Lung (tissue), 12 donors: ENCODE data around the gene MAP3K20. TPM values are rescaled to one million over a fixed set of nuclear protein-coding genes. Genes with fewer than 3 reads are reported as not detected.

Experiments
- ATAC-seq: fragments of 200-7000 bp; cut with Tn5 transposase; one replicate; pipeline ENCODE4 v1.9.1; 2020; ENCODE audit warnings: moderate number of reproducible peaks; ENCODE audit not compliant: insufficient read depth, low FRiP score
- DNase-seq, 3 donors: peaks; one replicate each; pipeline ENCODE4 v3.0.0-alpha.2; 2013 to 2017
- H3K27ac ChIP-seq, 2 donors: one replicate each; pipeline ENCODE4 v1.5.1; 2013; ENCODE audit warnings: mild to moderate bottlenecking in 2 of 2, moderate library complexity in 2 of 2, control low read depth in 1 of 2, inconsistent platforms in 1 of 2, low read depth in 1 of 2, low read length in 1 of 2
- H3K27me3 ChIP-seq, 3 donors: one replicate each; pipeline ENCODE4 v1.5.1; 2013; ENCODE audit warnings: low read length in 2 of 3; ENCODE audit not compliant: control insufficient read depth in 3 of 3, insufficient read depth in 3 of 3
- H3K36me3 ChIP-seq, 4 donors: one replicate each; pipeline ENCODE4 v1.5.1; 2013; ENCODE audit warnings: low read length in 4 of 4, mild to moderate bottlenecking in 1 of 4, moderate library complexity in 1 of 4; ENCODE audit not compliant: control insufficient read depth in 4 of 4, insufficient read depth in 4 of 4
- H3K4me1 ChIP-seq, 5 donors: one replicate each; pipeline ENCODE4 v1.5.1; 2013; ENCODE audit warnings: low read length in 5 of 5, mild to moderate bottlenecking in 2 of 5, moderate library complexity in 1 of 5; ENCODE audit not compliant: control insufficient read depth in 5 of 5, insufficient read depth in 5 of 5
- H3K4me3 ChIP-seq: one replicate; pipeline ENCODE4 v1.5.1; 2013; ENCODE audit warnings: mild to moderate bottlenecking, control low read depth, moderate library complexity
- H3K9ac ChIP-seq, 2 donors: one replicate each; pipeline ENCODE4 v1.5.1; 2013; ENCODE audit warnings: low read length in 2 of 2, control low read depth in 1 of 2; ENCODE audit not compliant: insufficient read depth in 1 of 2
- H3K9me3 ChIP-seq, 4 donors: one replicate each; pipeline ENCODE4 v1.5.1; 2013; ENCODE audit warnings: low read length in 3 of 4, mild to moderate bottlenecking in 1 of 4, moderate library complexity in 1 of 4; ENCODE audit not compliant: control insufficient read depth in 4 of 4, insufficient read depth in 3 of 4
- CTCF ChIP-seq: IDR thresholded peaks from 2 replicates; pipeline ENCODE4 v1.5.1; 2012; ENCODE audit warnings: mild to moderate bottlenecking; ENCODE audit errors: control extremely low read depth, extremely low read depth
- WGBS, 2 donors: extraction: QIAGEN DNeasy Blood & Tissue Kit; methylation state at CpG; one replicate each; pipeline ENCODE4 v1.1.7; 2013; 5-methylcytosine and 5-hydroxymethylcytosine counted together
- polyA plus RNA-seq, 2 donors: library from polyadenylated mRNA; stranded (reverse); fragments of 200-250 nt; gene quantifications; one replicate each; pipeline ENCODE4 v1.2.1, GENCODE V29; 2013
- total RNA-seq, 2 donors: library from RNA; depleted of rRNA in 1 of 2; stranded (reverse); fragments of >200 nt in 1 of 2; gene quantifications; one replicate each; pipeline ENCODE4 v1.2.1, GENCODE V29; 2014 to 2021
- donor health status: control.
- donor health status: control.
- donor health status: Bipolar disorder and iron deficiency.
- donor health status: healthy.
- donor health status: DM: yes; HTN: yes; CAD: no.

The MAP3K20 gene
- total and polyA plus RNA-seq, 4 donors: 13.4 to 71.6 (median 31.6) TPM

GRCh38 chr2:173159791-173160463, 84.3 kb downstream of the MAP3K20 start:
- ATAC-seq: peak; percentile 96
- Histone ChIP-seq H3K9ac (no peak overlapping the region), H3K36me3 (peaks cover 0 to 7% (median 0%) of the 10 kb centered on the region in 4 donors), H3K9me3 (no peaks in the 10 kb centered on the region), H3K4me3 (no peak overlapping the region), H3K4me1 (peaks cover 0 to 21% (median 8%) of the 10 kb centered on the region in 5 donors), H3K27me3 (no peaks in the 10 kb centered on the region), H3K27ac (peak overlapping the region in 1 of 2 donors; percentile 79)
- TF ChIP-seq CTCF: no peak
- peak; percentile 56 to 82 (median 61) for DNase-seq
- WGBS, 2 donors: 0 to 7% methylated on average over 1 of the region's 1 CpG

DNA sequence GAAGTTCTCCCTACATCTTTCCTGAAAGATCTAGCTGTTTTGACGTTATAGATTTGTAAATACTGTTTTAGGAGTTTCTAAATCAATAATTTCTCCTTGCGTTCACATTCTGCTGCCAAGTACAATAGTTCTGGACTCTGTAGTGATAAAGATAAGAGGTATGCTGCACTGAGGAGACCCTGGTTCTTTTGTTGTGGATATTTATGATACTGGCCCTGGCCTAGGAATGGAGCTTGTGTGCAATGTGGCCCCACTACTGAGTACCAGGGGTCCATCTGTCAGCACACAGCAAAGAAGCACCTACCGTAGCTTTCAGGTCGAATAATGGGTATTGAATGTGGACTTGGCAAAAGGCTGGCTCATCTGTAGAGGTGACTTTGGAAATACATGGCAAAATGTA, 85.0 kb downstream of the MAP3K20 start:
- H3K9me3 ChIP-seq: no peaks in the 10 kb centered on the region
- no peaks in the 10 kb centered on the region for H3K27me3 ChIP-seq
- no peak for TF ChIP-seq CTCF
- H3K27ac ChIP-seq: peak overlapping the region; percentile 9 to 79
- H3K4me1 ChIP-seq: peaks cover 3 to 21% (median 8%) of the 10 kb centered on the region in 5 donors
- ATAC-seq (no peak), DNase-seq (no peak)
- H3K4me3 ChIP-seq: no peak overlapping the region
- 76 to 82% methylated on average over 4 of the region's 4 CpGs for WGBS, 2 donors
- H3K36me3 ChIP-seq: peaks cover 0 to 5% (median 0%) of the 10 kb centered on the region in 4 donors
- H3K9ac ChIP-seq: no peak overlapping the region

DNA sequence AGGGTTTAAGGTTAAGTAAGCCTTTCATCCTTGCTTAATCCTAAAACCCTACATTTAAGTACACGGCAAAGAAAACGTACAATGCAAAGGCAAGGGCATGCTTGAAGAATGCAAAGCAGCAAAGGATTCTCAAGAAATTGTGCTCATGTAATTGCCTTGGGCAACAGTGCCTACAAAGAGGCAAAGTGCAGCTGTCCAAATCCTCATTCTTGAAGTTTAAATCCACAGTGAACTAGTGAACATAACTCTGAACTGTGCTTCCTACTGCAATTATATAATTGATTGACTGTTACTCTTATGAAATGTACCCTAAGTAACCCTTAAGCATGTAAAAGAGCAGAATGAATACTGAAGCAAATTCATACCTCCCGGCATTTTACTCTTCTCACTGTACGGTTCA, 85.4 kb downstream of the MAP3K20 start:
- WGBS, 2 donors: 62 to 67% methylated on average over 4 of the region's 4 CpGs
- no peaks in the 10 kb centered on the region for H3K9me3 ChIP-seq
- no peaks in the 10 kb centered on the region for H3K27me3 ChIP-seq
- peaks cover 4 to 25% (median 8%) of the 10 kb centered on the region in 5 donors for H3K4me1 ChIP-seq
- H3K27ac ChIP-seq: peak overlapping the region in 1 of 2 donors; percentile 79
- peaks cover 0 to 3% (median 0%) of the 10 kb centered on the region in 4 donors for H3K36me3 ChIP-seq
- H3K4me3 ChIP-seq: no peak overlapping the region
- DNase-seq (peak in 1 of 3 donors; percentile 25), ATAC-seq (no peak)
- no peak for TF ChIP-seq CTCF
- no peak overlapping the region for H3K9ac ChIP-seq
